ENCODE results near the gene LGALS8. TPM values are rescaled to one million over a fixed set of nuclear protein-coding genes. Genes with fewer than 3 reads are reported as not detected.

Gene LGALS8
- total RNA-seq, 1 experiment from 2014 or later: 221 TPM

GRCh38 chr1:236535190-236535589, 11.4 kb downstream of the LGALS8 start:
- H3K4me1 ChIP-seq (ENCODE audit: control insufficient read depth, insufficient read depth, low read length): peaks cover 42% of the 10 kb centered on the region
- no peak for ATAC-seq
- H3K27me3 ChIP-seq (ENCODE audit: control insufficient read depth, insufficient read depth, low read length): no peaks in the 10 kb centered on the region
- no peak for DNase-seq (ENCODE audit: low read depth, low spot score)
- peaks cover 40% of the 10 kb centered on the region for H3K36me3 ChIP-seq (ENCODE audit: control insufficient read depth, insufficient read depth, low read length)
- H3K27ac ChIP-seq (ENCODE audit: low read length): peak overlapping the region; percentile 62
- in situ Hi-C loops (cut with HindIII; ENCODE audit: low pct_unique_long_range_greater_than_20kb, low sequenced_read_pairs): no loop called here
- no peaks in the 10 kb centered on the region for H3K9me3 ChIP-seq (ENCODE audit: control insufficient read depth, insufficient read depth, low read depth, low read length)
- intact Hi-C loops (cut with micrococcal nuclease; ENCODE audit: unreplicated experiment): no loop called here
- no TSS peak for BruUV-seq (replicated peaks)
- no peak overlapping the region for H3K4me3 ChIP-seq (ENCODE audit: low read depth in 2 of 2, low read length in 2 of 2)
- ChIA-PET POLR2A (interaction anchor here (0.6 to 0.7 kb wide), 2 partner anchors 120 to 445 kb away, joined by 5 to 6 read pairs; no protein-coding TSS in a partner anchor), CTCF (no interaction called here)
- TF ChIP-seq SIN3A (IDR thresholded peaks at IDR 0.05; ENCODE audit: borderline replicate concordance, insufficient read depth, low read depth, low read length): no peak

- ChIA-PET CTCF (no interaction called here), POLR2A (no interaction called here)
- Histone ChIP-seq H3K36me3 (ENCODE audit: control insufficient read depth, insufficient read depth, low read length) (peaks cover 42% of the 10 kb centered on the region), H3K4me3 (ENCODE audit: low read depth in 2 of 2, low read length in 2 of 2) (no peak overlapping the region), H3K27ac (ENCODE audit: low read length) (peak overlapping the region; percentile 62), H3K9me3 (ENCODE audit: control insufficient read depth, insufficient read depth, low read depth, low read length) (no peaks in the 10 kb centered on the region), H3K4me1 (ENCODE audit: control insufficient read depth, insufficient read depth, low read length) (peaks cover 36% of the 10 kb centered on the region), H3K27me3 (ENCODE audit: control insufficient read depth, insufficient read depth, low read length) (no peaks in the 10 kb centered on the region)
- BruUV-seq (replicated peaks): no TSS peak
- TF ChIP-seq REST (IDR thresholded peaks at IDR 0.05; ENCODE audit: insufficient read depth in 1 of 2, low read depth in 2 of 2, low read length in 1 of 2): no peak
- no peak for TF ChIP-seq POLR2AphosphoS5 (IDR thresholded peaks at IDR 0.05; ENCODE audit: low read depth, low read length)
- TF ChIP-seq CTCF (IDR thresholded peaks at IDR 0.05): no peak
- TF ChIP-seq TCF7L2 (IDR thresholded peaks at IDR 0.05; ENCODE audit: low read depth, low read length): no peak
- no peak for TF ChIP-seq SIN3A (IDR thresholded peaks at IDR 0.05; ENCODE audit: borderline replicate concordance, insufficient read depth, low read depth, low read length)
- intact Hi-C loops (cut with micrococcal nuclease; ENCODE audit: unreplicated experiment): no loop called here
- ATAC-seq (no peak), DNase-seq (ENCODE audit: low read depth, low spot score) (no peak)
- in situ Hi-C loops (cut with HindIII; ENCODE audit: low pct_unique_long_range_greater_than_20kb, low sequenced_read_pairs): no loop called here
These were observed 11.9 kb downstream of the LGALS8 start for GRCh38 chr1:236535662-236536161.

- H3K9me3 ChIP-seq (ENCODE audit: control insufficient read depth, insufficient read depth, low read depth, low read length): no peaks in the 10 kb centered on the region
- intact Hi-C loops (cut with micrococcal nuclease; ENCODE audit: unreplicated experiment): no loop called here
- ChIA-PET CTCF (no interaction called here), POLR2A (no interaction called here)
- BruUV-seq (replicated peaks): no TSS peak
- TF ChIP-seq TCF7L2 (IDR thresholded peaks at IDR 0.05; ENCODE audit: low read depth, low read length) (no peak), SIN3A (IDR thresholded peaks at IDR 0.05; ENCODE audit: borderline replicate concordance, insufficient read depth, low read depth, low read length) (no peak), REST (IDR thresholded peaks at IDR 0.05; ENCODE audit: insufficient read depth in 1 of 2, low read depth in 2 of 2, low read length in 1 of 2) (no peak), CTCF (IDR thresholded peaks at IDR 0.05) (no peak), POLR2AphosphoS5 (IDR thresholded peaks at IDR 0.05; ENCODE audit: low read depth, low read length) (no peak)
- ATAC-seq: no peak
- peak overlapping the region; percentile 62; the same call in 1 of the 2 replicates for H3K27ac ChIP-seq (ENCODE audit: low read length)
- peaks cover 30% of the 10 kb centered on the region for H3K4me1 ChIP-seq (ENCODE audit: control insufficient read depth, insufficient read depth, low read length)
- H3K4me3 ChIP-seq (ENCODE audit: low read depth in 2 of 2, low read length in 2 of 2): no peak overlapping the region
- peaks cover 48% of the 10 kb centered on the region for H3K36me3 ChIP-seq (ENCODE audit: control insufficient read depth, insufficient read depth, low read length)
- in situ Hi-C loops (cut with HindIII; ENCODE audit: low pct_unique_long_range_greater_than_20kb, low sequenced_read_pairs): no loop called here
- no peaks in the 10 kb centered on the region for H3K27me3 ChIP-seq (ENCODE audit: control insufficient read depth, insufficient read depth, low read length)
- no peak for DNase-seq (ENCODE audit: low read depth, low spot score)
These were observed 12.8 kb downstream of the LGALS8 start for GRCh38 chr1:236536540-236536939.
